Mesodermal cell (in vitro differentiated cells): ENCODE measurements around the gene EXOC3L4.

ENCODE experiments used
- H3K27ac ChIP-seq: 2 replicates; pipeline ENCODE4 v1.7.0; 2013; ENCODE audit warnings: mild to moderate bottlenecking, low read depth, low read length, moderate library complexity; ENCODE audit not compliant: severe bottlenecking
- H3K36me3 ChIP-seq: 2 replicates; pipeline ENCODE4 v1.7.1; 2013; ENCODE audit warnings: mild to moderate bottlenecking, low read length, moderate library complexity; ENCODE audit not compliant: control insufficient read depth, insufficient read depth
- H3K4me1 ChIP-seq: one replicate; pipeline ENCODE4 v1.7.1; 2013; ENCODE audit warnings: mild to moderate bottlenecking, low read length; ENCODE audit not compliant: insufficient read depth, control insufficient read depth, poor library complexity, severe bottlenecking
- H3K4me3 ChIP-seq: 2 replicates; pipeline ENCODE4 v1.7.0; 2013; ENCODE audit warnings: low read length, control low read depth, mild to moderate bottlenecking; ENCODE audit not compliant: insufficient read depth, poor library complexity, severe bottlenecking; ENCODE audit errors: extremely low read depth
- H3K9me3 ChIP-seq: 2 replicates; pipeline ENCODE4 v1.7.1; 2013; ENCODE audit warnings: mild to moderate bottlenecking, low read length, moderate library complexity; ENCODE audit not compliant: control insufficient read depth
- WGBS, 2 experiments: methylation state at CpG; one replicate each; pipeline ENCODE4 v1.1.5; 2013; ENCODE audit warnings: missing lambda C conversion rate in 2 of 2; ENCODE audit not compliant: insufficient coverage in 2 of 2; 5-methylcytosine and 5-hydroxymethylcytosine counted together

EXOC3L4 gene

DNA sequence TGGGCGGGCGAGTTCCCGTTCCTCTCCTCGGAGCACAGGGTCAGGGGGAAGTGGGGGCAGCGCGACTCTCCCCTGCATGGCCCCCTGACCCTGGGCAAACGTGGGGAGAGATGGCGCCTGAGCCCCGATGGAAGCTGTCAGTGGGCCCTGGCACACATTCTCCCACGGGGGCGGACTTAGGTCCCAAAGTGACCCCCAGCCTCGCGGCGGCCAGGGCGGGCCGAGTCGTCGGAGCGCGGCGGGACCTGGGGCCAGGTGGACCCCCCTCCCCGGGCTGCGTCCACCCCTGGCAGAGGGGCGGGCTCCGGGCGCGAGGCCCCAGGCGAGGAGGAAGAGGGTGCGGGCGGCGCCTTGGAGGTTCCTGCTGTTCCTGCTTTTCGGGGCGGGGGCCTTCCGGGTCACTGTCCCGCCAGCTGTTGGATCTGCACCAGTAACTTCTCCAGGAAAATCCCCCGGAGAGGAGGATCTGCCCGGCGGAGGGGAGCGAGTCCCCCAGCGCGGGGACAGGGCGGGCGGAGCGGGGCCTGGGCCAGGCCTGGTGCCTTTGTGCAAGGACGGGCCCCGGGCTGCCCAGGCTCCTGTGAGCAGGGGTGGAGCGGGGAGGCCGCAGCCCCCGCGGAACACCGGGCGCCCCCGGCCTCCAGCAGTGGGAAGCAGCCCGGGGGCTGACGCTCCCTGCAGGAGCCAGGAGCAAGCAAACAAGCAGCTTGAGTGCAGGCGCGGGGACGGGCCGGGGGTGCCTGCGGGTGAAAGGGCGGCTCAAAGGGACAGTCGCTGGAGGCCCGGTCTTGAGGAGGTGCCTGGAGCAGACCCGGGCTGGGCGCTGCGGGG is 44.0 kb downstream of the EXOC3L4 start:
- Histone ChIP-seq H3K4me1 (peaks cover 23% of the 10 kb centered on the region), H3K27ac (no peak overlapping the region), H3K4me3 (no peak overlapping the region), H3K9me3 (no peaks in the 10 kb centered on the region), H3K36me3 (peaks cover 24% of the 10 kb centered on the region)
- 44 to 53% methylated on average over 46 to 47 of the region's 66 CpGs for WGBS, 2 experiments

DNA sequence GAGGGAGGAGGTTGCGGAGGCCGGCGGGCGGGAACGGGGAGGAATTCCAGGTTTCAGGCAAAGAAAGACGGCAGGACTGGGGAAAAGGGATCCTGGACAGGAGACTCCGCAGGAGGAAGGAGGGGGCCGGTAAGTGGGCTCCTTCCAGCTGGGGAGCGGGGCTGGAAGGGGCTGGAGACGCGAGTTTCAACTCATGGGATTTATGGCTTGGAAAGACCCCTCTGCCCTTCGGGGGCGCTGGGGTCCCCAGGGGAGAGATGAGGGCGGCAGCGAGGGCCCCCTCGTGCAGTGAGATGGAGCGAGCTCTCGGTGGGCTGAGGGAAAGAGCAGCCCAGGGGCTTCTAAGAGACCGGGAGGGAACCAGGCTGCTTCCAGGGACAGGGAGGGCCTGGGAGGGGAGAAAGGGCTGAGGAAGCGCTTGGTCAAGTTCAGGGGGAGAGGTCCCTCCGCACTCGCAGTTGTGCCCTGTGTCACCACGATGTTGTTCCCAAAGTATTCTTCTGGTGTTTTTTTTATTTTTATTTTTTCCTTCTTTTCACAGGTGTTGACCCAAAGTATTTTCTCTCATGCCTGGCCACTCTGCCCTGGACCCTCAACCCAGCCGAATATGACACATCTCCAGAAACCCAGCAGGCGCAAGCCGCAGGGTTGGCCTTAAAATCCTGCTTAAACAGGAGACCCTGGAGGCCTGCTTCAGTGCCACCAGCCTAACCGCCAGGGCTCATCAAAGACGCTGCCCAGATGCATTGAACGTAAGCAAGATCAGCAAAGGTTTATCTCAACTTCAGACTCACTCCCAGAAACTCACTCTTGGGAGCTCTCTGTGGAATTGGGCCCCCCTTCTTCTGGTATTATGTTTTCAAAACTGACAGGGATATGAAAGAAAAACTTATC is 44.9 kb downstream of the EXOC3L4 start:
- H3K4me3 ChIP-seq = no peak overlapping the region
- no peaks in the 10 kb centered on the region for H3K9me3 ChIP-seq
- peaks cover 23% of the 10 kb centered on the region for H3K4me1 ChIP-seq
- 32 to 34% methylated on average over 19 to 21 of the region's 29 CpGs for WGBS, 2 experiments
- no peak overlapping the region for H3K27ac ChIP-seq
- peaks cover 17% of the 10 kb centered on the region for H3K36me3 ChIP-seq

DNA sequence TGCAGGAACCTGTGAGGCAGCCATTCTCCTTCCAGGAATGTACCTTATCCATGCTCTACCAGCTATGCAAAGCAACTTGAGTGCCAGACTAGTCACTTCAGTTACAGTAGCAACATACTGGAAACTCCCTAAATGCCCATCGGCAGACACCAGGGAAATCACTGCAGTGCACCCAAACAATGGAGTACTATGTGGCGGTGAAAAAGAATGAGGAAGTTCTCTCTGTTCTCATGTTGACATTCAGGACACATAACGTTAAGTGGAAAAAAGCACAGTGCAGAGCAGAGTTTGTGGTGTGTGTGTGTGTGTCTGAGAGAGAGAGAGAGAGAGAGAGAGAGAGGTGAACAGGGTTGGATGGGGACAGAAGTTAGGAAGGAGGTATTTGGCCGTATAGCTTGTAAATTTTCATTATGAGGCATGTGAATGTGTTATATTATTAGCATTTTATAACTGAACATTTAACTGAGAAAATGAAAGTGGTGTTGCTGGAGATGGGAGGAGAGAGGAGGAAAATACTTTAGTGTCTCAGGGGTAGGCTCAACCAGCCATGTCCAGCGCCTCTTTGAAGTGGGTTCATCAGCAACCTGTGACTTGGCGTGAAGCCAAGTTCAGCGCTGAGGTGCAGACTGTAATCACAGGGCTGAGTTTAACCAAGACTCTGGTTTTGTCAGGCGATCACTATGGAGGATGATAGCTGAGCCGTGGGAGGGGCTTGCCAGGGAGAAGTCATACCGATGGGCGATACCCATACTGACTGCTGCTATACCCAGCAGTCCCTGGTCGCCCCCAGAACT is 46.0 kb downstream of the EXOC3L4 start:
- Histone ChIP-seq H3K4me1 (peaks cover 22% of the 10 kb centered on the region), H3K4me3 (no peak overlapping the region), H3K9me3 (no peaks in the 10 kb centered on the region), H3K36me3 (peaks cover 6% of the 10 kb centered on the region), H3K27ac (no peak overlapping the region)
- 78 to 81% methylated on average over 8 of the region's 12 CpGs for WGBS, 2 experiments

DNA sequence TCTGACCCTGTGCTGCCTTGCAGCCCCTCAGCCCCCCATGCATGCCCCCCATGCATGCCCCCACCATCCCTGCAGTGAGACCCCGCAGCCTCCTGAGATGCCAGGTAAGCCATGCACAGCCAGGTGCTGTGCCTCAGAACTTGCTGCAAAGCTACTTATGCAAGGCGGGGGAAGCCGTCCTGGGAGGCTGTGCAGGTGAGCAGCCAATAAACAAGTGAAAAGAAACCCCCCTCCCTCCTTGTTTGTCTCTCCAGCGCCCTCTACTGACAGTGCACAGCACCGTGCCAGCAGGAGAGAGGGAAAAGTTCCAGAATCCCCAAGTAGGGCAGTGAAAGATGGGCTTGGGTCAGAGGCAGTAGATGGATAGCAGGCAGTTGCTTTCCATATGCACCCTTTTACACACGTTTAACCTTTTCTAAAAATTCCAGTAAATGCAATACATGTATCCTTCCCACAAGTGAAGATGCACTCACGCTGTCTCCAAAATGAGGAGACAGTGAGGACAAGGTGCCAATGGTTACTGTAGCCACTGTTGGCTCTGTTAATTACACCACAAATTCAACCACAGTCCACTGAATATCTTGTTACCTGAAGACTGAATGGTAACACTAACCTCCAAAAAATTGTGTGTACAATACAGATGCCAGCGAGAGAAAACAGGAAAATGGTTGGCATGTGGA is 46.7 kb downstream of the EXOC3L4 start:
- H3K4me1 ChIP-seq = peaks cover 17% of the 10 kb centered on the region
- no peak overlapping the region for H3K4me3 ChIP-seq
- H3K36me3 ChIP-seq = no peaks in the 10 kb centered on the region
- H3K27ac ChIP-seq = no peak overlapping the region
- WGBS, 2 experiments = 21 to 30% methylated on average over 2 to 4 of the region's 8 CpGs
- H3K9me3 ChIP-seq = no peaks in the 10 kb centered on the region

DNA sequence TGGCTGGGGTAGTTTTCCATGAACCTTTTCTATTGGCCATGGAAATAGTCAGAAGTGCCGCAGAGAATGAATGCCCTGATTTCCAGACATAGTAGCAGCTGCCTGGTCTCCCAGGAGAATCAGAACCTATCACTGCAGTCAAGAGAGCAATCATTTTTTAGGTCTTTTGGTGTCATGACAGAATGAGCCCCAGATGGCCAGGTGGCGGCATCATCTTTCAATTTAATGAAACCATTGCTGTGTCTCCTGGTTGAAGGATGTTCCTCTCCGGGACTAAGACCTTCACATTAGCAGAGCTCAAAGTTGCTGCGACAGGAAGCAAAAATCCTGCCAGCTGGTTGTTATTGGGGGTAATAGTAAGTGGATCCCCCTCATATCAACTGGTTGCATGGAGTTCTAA is 47.5 kb downstream of the EXOC3L4 start:
- H3K9me3 ChIP-seq = no peaks in the 10 kb centered on the region
- 100% methylated on average over 2 to 3 of the region's 4 CpGs for WGBS, 2 experiments
- no peaks in the 10 kb centered on the region for H3K36me3 ChIP-seq
- H3K4me1 ChIP-seq = peaks cover 13% of the 10 kb centered on the region
- H3K27ac ChIP-seq = no peak overlapping the region
- no peak overlapping the region for H3K4me3 ChIP-seq

DNA sequence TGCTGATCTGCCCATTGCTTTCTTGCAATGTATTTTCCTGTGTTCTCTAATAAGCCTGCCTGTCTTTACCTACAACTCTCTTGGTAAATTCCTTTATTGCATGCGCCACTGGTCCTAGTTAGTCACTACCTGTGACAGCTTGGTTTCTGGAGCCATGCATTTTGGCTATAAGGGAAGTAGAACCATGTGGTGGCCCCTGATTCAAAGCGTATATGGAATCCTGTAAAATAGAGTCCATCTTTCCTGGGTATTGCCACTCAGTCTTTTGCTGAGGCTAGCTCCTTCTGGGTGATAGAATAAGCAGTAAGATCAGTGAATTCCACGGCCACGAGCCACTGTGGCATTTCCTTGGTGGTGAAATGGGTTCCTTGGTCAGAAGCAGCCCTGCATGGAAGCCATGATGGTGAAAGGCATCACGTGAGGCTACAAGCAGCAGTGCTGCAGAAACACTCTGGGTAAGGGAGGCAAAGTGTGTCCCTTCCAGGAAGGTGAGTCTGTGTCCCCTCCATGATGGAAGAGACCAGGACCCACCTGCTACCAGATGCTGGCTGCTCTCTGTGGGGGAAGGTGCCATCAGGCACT is 48.3 kb downstream of the EXOC3L4 start:
- 72% methylated on average over 5 of the region's 5 CpGs for WGBS, 2 experiments
- Histone ChIP-seq H3K36me3 (no peaks in the 10 kb centered on the region), H3K4me3 (no peak overlapping the region), H3K27ac (no peak overlapping the region), H3K9me3 (no peaks in the 10 kb centered on the region), H3K4me1 (peaks cover 7% of the 10 kb centered on the region)

DNA sequence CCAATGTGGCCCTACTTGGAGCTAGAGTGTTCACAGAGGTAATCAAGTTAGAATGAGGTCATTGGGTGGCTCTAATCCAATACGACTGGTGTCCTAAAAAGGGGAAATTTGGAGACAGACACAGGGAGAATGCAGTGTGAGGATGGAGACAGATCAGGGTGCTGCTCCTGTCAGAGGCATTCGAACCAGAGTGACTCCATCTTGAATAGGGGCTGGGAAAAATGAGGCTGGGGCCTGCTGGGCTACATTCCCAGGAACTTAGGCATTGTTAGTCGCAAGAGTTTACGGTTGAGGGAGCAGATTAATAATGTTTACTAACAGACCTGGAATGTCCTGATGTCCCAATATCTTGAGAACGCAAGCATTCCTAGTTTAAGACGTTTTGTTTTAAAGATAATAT is 49.0 kb downstream of the EXOC3L4 start:
- peaks cover 7% of the 10 kb centered on the region for H3K4me1 ChIP-seq
- no peak overlapping the region for H3K4me3 ChIP-seq
- WGBS, 2 experiments = 77% methylated on average over 3 to 4 of the region's 6 CpGs
- H3K36me3 ChIP-seq = no peaks in the 10 kb centered on the region
- H3K9me3 ChIP-seq = no peaks in the 10 kb centered on the region
- no peak overlapping the region for H3K27ac ChIP-seq

DNA sequence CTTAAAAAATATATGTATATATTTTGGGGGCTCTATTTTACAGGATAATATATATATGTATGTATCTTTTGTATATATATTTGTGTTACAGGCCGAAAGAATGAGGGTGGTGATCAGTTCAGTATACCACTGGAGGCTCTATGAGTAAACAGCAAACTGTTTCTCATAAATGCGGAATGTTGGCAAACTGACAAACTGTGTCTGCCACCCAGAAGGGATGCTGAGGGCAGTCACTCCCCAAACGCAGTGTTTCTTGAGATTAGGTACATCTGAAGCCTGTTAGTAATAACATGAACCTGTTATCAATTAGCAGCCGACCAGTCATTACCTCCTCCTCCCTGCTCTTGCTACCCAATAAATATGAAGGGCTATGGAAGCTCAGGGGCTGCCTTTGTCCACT is 49.6 kb downstream of the EXOC3L4 start:
- WGBS, 2 experiments = 86 to 91% methylated on average over 1 to 4 of the region's 4 CpGs
- Histone ChIP-seq H3K4me3 (no peak overlapping the region), H3K9me3 (no peaks in the 10 kb centered on the region), H3K27ac (no peak overlapping the region), H3K36me3 (no peaks in the 10 kb centered on the region), H3K4me1 (peaks cover 3% of the 10 kb centered on the region)

DNA sequence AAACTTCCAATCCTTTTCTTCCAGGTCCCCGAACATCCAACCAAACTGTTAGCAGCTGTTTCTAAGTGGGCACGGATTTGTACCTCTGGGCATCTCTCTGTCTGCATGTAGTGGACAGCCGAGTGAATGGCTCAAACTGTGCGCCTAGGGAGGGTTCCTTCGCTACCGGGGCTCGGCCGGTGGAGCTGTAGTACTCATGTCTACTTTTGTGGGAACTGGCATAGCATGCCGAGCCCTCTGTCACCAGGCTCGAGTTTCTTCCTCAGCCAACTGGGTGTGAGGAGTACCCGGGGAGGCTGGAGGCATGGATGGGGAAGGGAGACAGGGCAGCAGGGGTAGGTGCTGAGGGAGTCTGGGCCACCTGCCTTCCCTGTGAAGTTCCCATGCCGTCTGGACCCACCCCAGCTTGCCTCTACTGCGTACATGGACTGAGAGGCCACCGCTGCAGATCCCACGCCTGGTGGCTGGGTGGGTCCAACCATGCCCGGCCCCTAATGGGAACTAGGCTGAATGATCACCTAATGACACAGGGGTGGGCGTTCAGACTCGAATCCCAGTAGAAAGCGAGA is 51.7 kb downstream of the EXOC3L4 start:
- 91 to 92% methylated on average over 16 to 18 of the region's 19 CpGs for WGBS, 2 experiments
- H3K4me3 ChIP-seq = no peak overlapping the region
- no peaks in the 10 kb centered on the region for H3K4me1 ChIP-seq
- no peak overlapping the region for H3K27ac ChIP-seq
- H3K36me3 ChIP-seq = no peaks in the 10 kb centered on the region
- H3K9me3 ChIP-seq = no peaks in the 10 kb centered on the region
